Measurements from ENCODE around the gene PTPA.

Gene PTPA

GRCh38 chr9:129177791-129178567, 66.8 kb downstream of the PTPA start, which contains the start of gene IER5L (continued):
- TF ChIP-seq, protein P1, sequence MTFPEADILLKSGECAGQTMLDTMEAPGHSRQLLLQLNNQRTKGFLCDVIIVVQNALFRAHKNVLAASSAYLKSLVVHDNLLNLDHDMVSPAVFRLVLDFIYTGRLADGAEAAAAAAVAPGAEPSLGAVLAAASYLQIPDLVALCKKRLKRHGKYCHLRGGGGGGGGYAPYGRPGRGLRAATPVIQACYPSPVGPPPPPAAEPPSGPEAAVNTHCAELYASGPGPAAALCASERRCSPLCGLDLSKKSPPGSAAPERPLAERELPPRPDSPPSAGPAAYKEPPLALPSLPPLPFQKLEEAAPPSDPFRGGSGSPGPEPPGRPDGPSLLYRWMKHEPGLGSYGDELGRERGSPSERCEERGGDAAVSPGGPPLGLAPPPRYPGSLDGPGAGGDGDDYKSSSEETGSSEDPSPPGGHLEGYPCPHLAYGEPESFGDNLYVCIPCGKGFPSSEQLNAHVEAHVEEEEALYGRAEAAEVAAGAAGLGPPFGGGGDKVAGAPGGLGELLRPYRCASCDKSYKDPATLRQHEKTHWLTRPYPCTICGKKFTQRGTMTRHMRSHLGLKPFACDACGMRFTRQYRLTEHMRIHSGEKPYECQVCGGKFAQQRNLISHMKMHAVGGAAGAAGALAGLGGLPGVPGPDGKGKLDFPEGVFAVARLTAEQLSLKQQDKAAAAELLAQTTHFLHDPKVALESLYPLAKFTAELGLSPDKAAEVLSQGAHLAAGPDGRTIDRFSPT (tag by site-specific recombination; IDR thresholded peaks at IDR 0.05) = no peak
- TF ChIP-seq TSHZ1 (tag by site-specific recombination; IDR thresholded peaks at IDR 0.05; ENCODE audit: borderline replicate concordance) = no peak
- TF ChIP-seq ZNF473 (tag by site-specific recombination; IDR thresholded peaks at IDR 0.05) = no peak
- TF ChIP-seq ZBTB17 (tag by site-specific recombination; IDR thresholded peaks at IDR 0.05) = peak; percentile 72
- TF ChIP-seq ZNF23 (tag by site-specific recombination; IDR thresholded peaks at IDR 0.05; ENCODE audit: borderline replicate concordance) = no peak
- TF ChIP-seq ZNF629 (tag by site-specific recombination; IDR thresholded peaks at IDR 0.05) = peak; percentile 64
- TF ChIP-seq GLIS2 (tag by site-specific recombination; IDR thresholded peaks at IDR 0.05) = peak; percentile 34; the same call in 1 of the 2 replicates
- TF ChIP-seq ZNF514 (tag by site-specific recombination; IDR thresholded peaks at IDR 0.05) = no peak
- no peak for TF ChIP-seq KLF7 (tag by site-specific recombination; IDR thresholded peaks at IDR 0.05; ENCODE audit: borderline replicate concordance)
- no peak for TF ChIP-seq ZNF513 (tag by site-specific recombination; IDR thresholded peaks at IDR 0.05)
- TF ChIP-seq ZNF777 (tag by site-specific recombination; IDR thresholded peaks at IDR 0.05; ENCODE audit: borderline replicate concordance) = no peak
- TF ChIP-seq ZFP69B (tag by site-specific recombination; IDR thresholded peaks at IDR 0.05) = no peak
- TF ChIP-seq ZNF169 (tag by site-specific recombination; IDR thresholded peaks at IDR 0.05) = peak; percentile 77; the same call in 1 of the 2 replicates
- TF ChIP-seq ZNF18 (tag by site-specific recombination; IDR thresholded peaks at IDR 0.05) = no peak
- TF ChIP-seq ZNF266 (tag by site-specific recombination; IDR thresholded peaks at IDR 0.05; ENCODE audit: low read depth) = no peak
- TF ChIP-seq ZNF558 (tag by site-specific recombination; IDR thresholded peaks at IDR 0.05) = no peak
- no peak for TF ChIP-seq ZFP3 (tag by site-specific recombination; IDR thresholded peaks at IDR 0.05; ENCODE audit: low read depth)
- TF ChIP-seq ZNF138 (tag by site-specific recombination; IDR thresholded peaks at IDR 0.05; ENCODE audit: borderline replicate concordance) = no peak
- TF ChIP-seq TRIM28 (IDR thresholded peaks at IDR 0.05; ENCODE audit: borderline replicate concordance, low read length) = no peak
- TF ChIP-seq ELK4 (IDR thresholded peaks at IDR 0.05; ENCODE audit: borderline replicate concordance, low read depth, low read length) = no peak
- TF ChIP-seq GLI2 (tag by site-specific recombination; IDR thresholded peaks at IDR 0.05; ENCODE audit: borderline replicate concordance, low read depth) = no peak
- TF ChIP-seq ZSCAN30 (tag by site-specific recombination; IDR thresholded peaks at IDR 0.05) = no peak; the same call in 1 of the 2 replicates
- no peak for TF ChIP-seq OVOL3 (tag by site-specific recombination; IDR thresholded peaks at IDR 0.05)
- TF ChIP-seq ZNF521 (tag by site-specific recombination; IDR thresholded peaks at IDR 0.05) = no peak
- TF ChIP-seq ZNF274 (IDR thresholded peaks at IDR 0.05; ENCODE audit: low read length) = no peak
- TF ChIP-seq ZNF274 (tag by site-specific recombination; IDR thresholded peaks at IDR 0.05; ENCODE audit: borderline replicate concordance) = no peak
- TF ChIP-seq ZNF341 (tag by site-specific recombination; IDR thresholded peaks at IDR 0.05; ENCODE audit: low read depth) = peak; percentile 48
- no peak for TF ChIP-seq SCRT2 (tag by site-specific recombination; IDR thresholded peaks at IDR 0.05)
- TF ChIP-seq ZNF626 (tag by site-specific recombination; IDR thresholded peaks at IDR 0.05) = no peak
- no peak for TF ChIP-seq ZNF433 (tag by site-specific recombination; IDR thresholded peaks at IDR 0.05; ENCODE audit: low read depth)
- TF ChIP-seq ZNF560 (tag by site-specific recombination; IDR thresholded peaks at IDR 0.05; ENCODE audit: borderline replicate concordance) = no peak

Data from HEK293 (cell line).